GM19240 (cell line): Measurements from ENCODE around the gene HBQ1.
"Not testable (repeated sequence)": the region's sequence is repeated elsewhere in the genome, so short reads cannot be mapped to it uniquely, and the experiment has no call there.

Experiments used
- DNase-seq: peaks from one replicate; pipeline ENCODE4 v3.0.0; 2011; ENCODE audit warnings: low spot score; ENCODE audit not compliant: insufficient read length

Gene HBQ1

GRCh38 chr16:160691-161190, 19.5 kb upstream of the HBQ1 start:
- no peak for DNase-seq

GRCh38 chr16:162271-162991, 17.8 kb upstream of the HBQ1 start:
- DNase-seq = no peak

DNA sequence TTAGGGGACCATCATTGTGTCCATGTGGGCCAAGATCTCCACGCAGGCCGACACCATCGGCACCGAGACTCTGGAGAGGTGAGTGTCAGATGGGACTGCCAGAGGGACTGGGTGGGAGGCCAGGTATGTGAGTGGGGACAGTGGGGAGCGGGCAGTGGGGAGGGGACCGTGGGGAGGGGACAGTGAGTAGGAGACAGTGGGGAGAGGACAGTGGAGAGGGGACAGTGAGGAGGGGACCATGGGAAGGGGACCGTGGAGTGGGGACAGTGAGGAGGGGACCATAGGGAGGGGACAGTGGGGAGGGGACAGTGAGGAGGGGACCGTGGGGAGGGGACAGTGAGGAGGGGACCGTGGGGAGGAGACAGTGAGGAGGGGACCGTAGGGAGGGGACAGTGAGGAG, 17.1 kb upstream of the HBQ1 start:
- not testable (repeated sequence) for DNase-seq

DNA sequence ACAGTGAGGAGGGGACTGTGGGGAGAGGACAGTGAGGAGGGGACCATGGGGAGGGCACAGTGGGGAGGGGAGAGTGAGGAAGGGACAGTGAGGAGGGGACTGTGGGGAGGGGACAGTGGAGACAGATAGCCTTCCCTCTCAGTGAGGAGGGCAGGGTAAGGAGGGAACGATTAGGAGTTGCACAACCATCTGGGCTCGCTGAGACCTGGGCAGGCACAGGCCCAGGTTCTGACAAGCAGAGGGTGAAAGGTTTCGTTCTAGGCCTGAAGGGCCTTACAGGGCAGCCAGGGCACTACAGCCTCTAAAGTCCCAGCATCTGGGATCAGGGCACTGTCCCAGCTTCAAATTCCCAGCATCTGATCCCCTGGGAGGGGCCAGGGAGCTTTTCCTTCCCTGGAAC, 16.6 kb upstream of the HBQ1 start:
- not testable (repeated sequence) for DNase-seq

DNA sequence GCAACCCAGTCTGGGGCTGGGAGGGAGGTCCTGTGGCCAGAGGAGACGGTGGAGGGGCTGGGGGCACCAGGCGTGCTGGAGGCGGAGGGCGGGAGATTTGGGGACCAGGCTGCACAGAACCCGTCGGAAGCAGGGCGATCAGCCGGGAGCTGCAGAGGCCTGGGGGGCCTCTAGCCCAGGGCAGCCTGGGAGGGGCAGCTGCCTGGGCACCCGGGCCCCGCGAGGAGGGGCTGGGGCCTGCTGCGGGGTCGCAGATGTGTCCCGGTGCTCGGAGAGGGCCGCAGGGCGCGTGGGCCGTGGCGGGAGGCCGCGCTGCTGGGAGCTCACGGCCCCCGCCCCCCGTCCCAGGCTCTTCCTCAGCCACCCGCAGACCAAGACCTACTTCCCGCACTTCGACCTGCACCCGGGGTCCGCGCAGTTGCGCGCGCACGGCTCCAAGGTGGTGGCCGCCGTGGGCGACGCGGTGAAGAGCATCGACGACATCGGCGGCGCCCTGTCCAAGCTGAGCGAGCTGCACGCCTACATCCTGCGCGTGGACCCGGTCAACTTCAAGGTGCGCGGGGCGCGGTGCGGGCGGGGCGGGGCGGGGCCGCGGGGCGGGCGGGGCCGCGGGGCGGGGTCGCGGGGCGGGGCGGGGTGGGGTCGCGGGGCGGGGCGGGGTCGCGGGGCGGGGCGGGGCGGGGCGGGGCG, 16.0 kb upstream of the HBQ1 start:
- not testable (repeated sequence) for DNase-seq

DNA sequence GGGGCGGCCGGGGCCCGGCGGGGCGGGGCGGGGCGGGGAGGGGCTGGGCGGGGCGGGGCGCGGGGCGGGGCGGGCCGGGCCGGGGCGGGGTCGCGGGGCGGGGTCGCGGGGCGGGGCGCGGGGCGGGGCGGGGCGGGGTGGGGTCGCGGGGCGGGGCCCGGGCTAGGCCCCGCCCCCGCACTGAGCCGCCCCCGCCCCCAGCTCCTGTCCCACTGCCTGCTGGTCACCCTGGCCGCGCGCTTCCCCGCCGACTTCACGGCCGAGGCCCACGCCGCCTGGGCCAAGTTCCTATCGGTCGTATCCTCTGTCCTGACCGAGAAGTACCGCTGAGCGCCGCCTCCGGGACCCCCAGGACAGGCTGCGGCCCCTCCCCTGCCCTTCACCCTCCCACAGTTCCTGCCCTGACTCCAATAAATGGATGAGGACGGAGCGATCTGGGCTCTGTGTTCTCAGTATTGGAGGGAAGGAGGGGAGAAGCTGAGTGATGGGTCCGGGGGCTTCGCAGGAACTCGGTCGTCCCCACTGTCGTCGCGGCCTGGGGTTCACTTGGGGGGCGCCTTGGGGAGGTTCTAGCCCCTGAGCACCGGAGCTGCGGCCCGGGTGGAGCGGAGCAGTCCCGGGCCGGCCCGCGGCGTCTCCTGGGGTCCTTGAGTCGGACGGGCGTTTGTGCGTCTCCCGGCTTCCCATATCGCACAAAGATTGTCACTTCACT, 15.3 kb upstream of the HBQ1 start:
- DNase-seq = no peak

DNA sequence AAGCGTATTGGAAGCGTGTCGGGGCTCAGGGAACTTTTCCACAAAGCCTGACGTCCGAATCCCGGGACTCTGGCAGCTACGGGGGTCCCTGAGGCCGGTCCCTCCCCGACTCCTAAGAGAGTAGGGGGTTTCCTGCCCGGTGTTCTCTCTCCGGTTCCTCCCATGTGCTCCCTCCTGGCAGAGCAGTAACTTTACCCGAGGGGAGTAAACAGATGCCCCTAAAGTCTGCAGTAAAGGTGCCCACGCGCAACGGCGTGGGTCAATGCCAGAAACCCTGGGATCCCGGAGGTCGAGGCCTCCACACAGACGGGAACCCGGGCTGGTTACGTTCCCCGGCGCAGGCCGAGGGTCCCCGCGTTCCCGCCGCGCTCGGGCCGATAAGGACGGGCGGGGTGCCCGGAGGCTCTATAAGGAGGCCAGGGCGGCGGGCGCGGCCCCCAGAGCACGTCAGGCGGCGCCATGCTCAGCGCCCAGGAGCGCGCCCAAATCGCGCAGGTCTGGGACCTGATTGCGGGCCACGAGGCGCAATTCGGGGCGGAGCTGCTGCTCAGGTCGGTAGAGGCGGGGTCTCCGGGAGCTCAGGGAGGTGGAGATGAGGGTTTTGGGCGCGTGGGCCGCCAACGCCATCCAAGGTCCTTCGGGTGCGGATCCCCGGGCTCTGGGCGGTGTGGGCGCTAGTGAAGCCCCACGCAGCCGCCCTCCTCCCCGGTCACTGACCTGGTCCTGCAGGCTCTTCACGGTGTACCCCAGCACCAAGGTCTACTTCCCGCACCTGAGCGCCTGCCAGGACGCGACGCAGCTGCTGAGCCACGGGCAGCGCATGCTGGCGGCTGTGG, 14.5 kb upstream of the HBQ1 start, which contains the start of gene HBM:
Gene HBM (plus strand): TSS at position 440 of the 836 bp plus-strand sequence. CDS start 20 bp downstream, at position 460.
- DNase-seq = no peak

DNA sequence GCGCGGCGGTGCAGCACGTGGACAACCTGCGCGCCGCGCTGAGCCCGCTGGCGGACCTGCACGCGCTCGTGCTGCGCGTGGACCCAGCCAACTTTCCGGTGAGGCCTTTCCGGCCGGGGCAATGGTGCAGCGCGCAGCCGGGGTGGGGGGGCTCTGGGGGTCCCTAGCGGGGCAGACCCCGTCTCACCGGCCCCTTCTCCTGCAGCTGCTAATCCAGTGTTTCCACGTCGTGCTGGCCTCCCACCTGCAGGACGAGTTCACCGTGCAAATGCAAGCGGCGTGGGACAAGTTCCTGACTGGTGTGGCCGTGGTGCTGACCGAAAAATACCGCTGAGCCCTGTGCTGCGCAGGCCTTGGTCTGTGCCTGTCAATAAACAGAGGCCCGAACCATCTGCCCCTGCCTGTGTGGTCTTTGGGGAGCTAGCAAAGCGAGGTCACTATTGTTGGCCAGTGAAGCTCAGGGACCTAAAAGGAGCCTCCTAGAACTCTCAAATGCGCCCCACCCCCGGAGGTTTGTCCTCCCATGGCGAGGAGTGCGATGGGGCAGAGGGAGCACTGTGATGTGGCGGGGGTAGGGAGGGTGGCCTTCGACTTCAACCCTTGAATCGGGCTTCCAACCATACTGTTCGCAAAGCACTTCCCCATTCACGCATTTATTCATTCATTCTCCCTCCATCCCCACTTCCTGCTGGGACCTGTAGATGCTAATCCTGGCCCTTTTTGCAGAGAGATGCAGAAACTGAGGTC, 13.7 kb upstream of the HBQ1 start:
- no peak for DNase-seq

DNA sequence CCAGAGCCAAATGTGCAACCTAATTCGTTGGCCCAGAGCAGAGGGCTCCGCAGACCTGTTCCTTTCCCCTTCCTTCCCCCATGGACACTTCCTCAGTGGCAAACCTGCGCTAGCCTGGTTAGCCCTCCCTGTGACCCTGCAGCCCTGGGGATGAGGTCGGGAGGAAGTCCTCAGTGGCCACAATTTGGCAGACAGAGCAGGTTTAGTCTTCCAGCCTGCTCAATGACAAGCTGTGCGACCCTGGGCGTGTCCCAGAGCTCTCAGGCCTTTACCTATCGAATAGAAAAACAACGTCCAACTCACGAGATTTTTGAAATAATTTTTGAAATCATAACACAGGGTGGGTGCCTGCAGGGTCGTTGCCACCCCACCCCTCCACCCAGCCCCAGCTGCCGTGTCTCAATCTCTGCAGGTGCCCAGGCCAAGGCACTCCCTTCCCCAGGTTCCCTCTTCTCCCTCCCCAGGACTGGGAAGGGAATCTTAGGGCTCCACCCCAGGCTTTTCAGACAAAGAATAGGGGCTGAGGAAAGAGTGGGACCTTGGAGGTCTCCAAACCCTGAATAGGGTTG, 13.1 kb upstream of the HBQ1 start:
- no peak for DNase-seq

DNA sequence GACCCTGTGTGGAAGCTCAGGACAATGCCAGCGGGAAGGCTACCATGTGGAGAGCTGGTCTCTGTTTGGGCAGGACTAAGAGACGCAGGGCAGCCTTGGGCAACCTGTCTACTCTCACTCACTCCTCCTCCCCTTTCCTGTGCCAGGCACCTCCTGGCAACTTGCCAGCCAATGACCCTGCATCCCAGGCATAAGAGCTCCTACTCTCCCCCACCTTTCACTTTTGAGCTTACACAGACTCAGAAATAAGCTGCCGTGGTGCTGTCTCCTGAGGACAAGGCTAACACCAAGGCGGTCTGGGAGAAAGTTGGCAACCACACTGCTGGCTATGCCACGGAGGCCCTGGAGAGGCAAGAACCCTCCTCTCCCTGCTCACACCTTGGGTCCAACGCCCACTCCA, 11.8 kb upstream of the HBQ1 start:
- no peak for DNase-seq

GRCh38 chr16:169014-169413, 11.2 kb upstream of the HBQ1 start:
- DNase-seq = no peak

DNA sequence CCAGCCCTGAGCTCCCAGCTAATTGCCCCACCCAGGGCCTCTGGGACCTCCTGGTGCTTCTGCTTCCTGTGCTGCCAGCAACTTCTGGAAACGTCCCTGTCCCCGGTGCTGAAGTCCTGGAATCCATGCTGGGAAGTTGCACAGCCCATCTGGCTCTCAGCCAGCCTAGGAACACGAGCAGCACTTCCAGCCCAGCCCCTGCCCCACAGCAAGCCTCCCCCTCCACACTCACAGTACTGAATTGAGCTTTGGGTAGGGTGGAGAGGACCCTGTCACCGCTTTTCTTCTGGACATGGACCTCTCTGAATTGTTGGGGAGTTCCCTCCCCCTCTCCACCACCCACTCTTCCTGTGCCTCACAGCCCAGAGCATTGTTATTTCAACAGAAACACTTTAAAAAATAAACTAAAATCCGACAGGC, 10.2 kb upstream of the HBQ1 start:
- DNase-seq = not testable (repeated sequence)

DNA sequence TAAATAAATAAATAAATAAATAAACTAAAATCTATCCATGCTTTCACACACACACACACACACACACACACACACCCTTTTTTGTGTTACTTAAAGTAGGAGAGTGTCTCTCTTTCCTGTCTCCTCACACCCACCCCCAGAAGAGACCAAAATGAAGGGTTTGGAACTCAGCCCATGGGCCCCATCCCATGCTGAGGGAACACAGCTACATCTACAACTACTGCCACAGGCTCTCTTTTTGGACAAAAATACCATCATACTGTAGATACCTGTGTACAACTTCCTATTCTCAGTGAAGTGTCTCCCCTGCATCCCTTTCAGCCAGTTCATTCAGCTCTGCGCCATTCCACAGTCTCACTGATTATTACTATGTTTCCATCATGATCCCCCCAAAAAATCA, 9.5 kb upstream of the HBQ1 start:
- DNase-seq = no peak

- not testable (repeated sequence) for DNase-seq
These were observed 7.8 kb upstream of the HBQ1 start, which contains the start of gene HBA2 for GRCh38 chr16:172374-172941. Gene HBA2, plus strand, starts transcription at chr16:172876. Its CDS starts 37 bp downstream, at chr16:172913.

DNA sequence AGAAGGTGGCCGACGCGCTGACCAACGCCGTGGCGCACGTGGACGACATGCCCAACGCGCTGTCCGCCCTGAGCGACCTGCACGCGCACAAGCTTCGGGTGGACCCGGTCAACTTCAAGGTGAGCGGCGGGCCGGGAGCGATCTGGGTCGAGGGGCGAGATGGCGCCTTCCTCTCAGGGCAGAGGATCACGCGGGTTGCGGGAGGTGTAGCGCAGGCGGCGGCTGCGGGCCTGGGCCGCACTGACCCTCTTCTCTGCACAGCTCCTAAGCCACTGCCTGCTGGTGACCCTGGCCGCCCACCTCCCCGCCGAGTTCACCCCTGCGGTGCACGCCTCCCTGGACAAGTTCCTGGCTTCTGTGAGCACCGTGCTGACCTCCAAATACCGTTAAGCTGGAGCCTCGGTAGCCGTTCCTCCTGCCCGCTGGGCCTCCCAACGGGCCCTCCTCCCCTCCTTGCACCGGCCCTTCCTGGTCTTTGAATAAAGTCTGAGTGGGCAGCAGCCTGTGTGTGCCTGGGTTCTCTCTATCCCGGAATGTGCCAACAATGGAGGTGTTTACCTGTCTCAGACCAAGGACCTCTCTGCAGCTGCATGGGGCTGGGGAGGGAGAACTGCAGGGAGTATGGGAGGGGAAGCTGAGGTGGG, 6.9 kb upstream of the HBQ1 start:
- not testable (repeated sequence) for DNase-seq

DNA sequence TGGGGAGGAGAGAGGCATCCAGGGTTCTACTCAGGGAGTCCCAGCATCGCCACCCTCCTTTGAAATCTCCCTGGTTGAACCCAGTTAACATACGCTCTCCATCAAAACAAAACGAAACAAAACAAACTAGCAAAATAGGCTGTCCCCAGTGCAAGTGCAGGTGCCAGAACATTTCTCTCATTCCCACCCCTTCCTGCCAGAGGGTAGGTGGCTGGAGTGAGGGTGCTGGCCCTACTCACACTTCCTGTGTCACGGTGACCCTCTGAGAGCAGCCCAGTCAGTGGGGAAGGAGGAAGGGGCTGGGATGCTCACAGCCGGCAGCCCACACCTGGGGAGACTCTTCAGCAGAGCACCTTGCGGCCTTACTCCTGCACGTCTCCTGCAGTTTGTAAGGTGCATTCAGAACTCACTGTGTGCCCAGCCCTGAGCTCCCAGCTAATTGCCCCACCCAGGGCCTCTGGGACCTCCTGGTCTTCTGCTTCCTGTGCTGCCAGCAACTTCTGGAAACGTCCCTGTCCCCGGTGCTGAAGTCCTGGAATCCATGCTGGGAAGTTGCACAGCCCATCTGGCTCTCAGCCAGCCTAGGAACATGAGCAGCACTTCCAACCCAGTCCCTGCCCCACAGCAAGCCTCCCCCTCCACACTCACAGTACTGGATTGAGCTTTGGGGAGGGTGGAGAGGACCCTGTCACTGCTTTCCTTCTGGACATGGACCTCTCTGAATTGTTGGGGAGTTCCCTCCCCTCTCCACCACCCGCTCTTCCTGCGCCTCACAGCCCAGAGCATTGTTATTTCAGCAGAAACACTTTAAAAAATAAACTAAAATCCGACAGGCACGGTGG, 6.1 kb upstream of the HBQ1 start:
- DNase-seq = not testable (repeated sequence)

DNA sequence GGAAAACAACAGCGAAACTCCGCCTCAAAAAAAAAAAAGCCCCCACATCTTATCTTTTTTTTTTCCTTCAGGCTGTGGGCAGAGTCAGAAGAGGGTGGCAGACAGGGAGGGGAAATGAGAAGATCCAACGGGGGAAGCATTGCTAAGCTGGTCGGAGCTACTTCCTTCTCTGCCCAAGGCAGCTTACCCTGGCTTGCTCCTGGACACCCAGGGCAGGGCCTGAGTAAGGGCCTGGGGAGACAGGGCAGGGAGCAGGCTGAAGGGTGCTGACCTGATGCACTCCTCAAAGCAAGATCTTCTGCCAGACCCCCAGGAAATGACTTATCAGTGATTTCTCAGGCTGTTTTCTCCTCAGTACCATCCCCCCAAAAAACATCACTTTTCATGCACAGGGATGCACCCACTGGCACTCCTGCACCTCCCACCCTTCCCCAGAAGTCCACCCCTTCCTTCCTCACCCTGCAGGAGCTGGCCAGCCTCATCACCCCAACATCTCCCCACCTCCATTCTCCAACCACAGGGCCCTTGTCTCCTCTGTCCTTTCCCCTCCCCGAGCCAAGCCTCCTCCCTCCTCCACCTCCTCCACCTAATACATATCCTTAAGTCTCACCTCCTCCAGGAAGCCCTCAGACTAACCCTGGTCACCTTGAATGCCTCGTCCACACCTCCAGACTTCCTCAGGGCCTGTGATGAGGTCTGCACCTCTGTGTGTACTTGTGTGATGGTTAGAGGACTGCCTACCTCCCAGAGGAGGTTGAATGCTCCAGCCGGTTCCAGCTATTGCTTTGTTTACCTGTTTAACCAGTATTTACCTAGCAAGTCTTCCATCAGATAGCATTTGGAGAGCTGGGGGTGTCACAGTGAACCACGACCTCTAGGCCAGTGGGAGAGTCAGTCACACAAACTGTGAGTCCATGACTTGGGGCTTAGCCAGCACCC, 5.0 kb upstream of the HBQ1 start:
- no peak for DNase-seq
